Hematopoietic multipotent progenitor cell treated with erythropoietin and hydrocortisone succinate and interleukin-3 and kit ligand, for 6 days (in vitro differentiated cells): Measurements from ENCODE around the gene SCN2B.

Source experiments
- DNase-seq: peaks from one replicate; pipeline ENCODE4 v3.0.0-alpha.2; 2015

The SCN2B gene

GRCh38 chr11:118152552-118153471, 23.6 kb downstream of the SCN2B start, which contains the start of gene SCN4B:
Gene SCN4B, minus strand, starts transcription at chr11:118152823. Its CDS starts 150 bp downstream, at chr11:118152673.
- DNase-seq = peak; percentile 21

GRCh38 chr11:118152020-118152551, 24.4 kb downstream of the SCN2B start:
- no peak for DNase-seq

DNA sequence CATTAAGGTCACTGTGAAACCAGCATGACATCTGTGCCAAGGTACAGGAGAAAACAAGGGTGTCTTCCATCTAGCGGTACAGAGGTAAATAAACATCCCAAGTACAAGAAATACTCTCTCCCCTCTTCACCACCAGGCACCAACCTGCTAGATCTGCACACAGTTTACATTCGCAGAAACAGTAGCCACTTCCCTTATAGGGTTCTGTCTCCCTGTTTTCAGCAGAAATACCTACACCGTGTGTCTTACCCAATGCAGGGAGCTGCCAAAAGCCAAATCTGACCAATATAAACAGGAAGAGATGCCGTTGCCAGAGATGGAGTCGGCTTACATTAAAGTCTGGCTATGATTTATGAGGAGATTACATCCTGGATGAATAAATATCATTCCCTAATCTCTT, 25.0 kb downstream of the SCN2B start:
- DNase-seq = no peak

- no peak for DNase-seq
Observed at GRCh38 chr11:118149493-118149892, 26.9 kb downstream of the SCN2B start.

- no peak for DNase-seq
Observed at GRCh38 chr11:118148856-118149255, 27.6 kb downstream of the SCN2B start.

DNA sequence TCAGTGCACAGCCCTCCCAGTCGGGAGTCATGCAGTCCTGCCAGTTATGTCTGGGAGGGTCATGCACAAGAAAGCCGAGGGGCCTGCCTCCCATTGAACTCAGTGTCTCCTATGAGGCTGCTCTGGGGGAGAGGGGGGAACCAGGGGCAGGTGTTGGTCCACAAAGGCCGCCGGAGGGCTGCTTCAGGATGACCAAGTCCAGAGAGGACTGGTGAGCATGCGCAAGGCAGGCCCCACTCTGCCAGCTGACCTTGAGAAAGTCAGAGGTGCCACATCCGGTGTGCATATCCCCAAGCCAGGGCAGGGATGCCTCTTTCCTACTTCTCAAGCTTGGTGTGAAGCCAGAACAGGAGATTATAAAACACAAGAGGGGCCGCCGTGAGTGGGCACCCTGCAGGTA, 28.2 kb downstream of the SCN2B start:
- DNase-seq = no peak

GRCh38 chr11:118147502-118147901, 28.9 kb downstream of the SCN2B start:
- no peak for DNase-seq

GRCh38 chr11:118146554-118146953, 29.9 kb downstream of the SCN2B start:
- DNase-seq = no peak

GRCh38 chr11:118145285-118146227, 30.9 kb downstream of the SCN2B start:
- peak; percentile 83 for DNase-seq

GRCh38 chr11:118144301-118145268, 31.9 kb downstream of the SCN2B start:
- no peak for DNase-seq

- no peak for DNase-seq
Observed at GRCh38 chr11:118143661-118144185, 32.7 kb downstream of the SCN2B start.

- DNase-seq = no peak
Observed at GRCh38 chr11:118142809-118143208, 33.6 kb downstream of the SCN2B start.

DNA sequence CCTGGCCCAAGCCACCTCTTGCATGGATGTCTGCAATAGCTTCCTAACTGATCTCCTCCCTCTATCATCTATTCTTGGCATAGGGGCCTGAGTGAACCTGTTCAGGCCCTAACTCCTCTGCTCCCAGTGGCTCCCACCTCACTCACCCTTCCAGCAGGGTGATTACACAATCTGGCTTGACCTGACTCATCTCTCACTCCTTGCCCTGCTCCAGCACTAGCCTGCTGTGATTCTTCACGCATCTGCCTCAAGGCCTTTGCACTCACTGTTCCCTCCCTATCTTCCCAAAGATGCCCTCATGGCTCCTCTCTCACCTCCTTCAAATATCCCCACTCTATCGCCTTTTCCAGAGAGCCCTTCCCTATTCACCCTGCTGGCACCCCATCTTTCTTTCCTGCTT, 34.4 kb downstream of the SCN2B start:
- DNase-seq = no peak

DNA sequence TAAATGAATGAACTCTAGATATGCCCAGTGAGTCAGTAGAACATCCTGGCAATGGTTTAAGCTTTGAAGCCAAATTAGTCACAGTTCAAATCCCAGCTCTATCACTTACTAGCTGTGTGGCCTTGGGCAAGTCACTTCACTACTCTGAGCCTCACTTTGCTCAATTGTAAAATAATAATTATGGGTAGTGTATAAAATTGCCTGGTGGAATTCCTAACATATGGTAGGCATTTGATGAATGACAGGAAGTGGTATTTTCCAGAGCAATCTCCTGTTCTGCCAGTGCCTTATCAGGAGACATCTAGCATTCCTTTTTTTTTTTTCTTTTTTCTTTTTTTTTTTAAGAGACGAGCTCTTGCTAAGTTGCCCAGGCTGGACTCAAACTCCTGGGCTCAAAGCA, 36.9 kb downstream of the SCN2B start:
- no peak for DNase-seq

DNA sequence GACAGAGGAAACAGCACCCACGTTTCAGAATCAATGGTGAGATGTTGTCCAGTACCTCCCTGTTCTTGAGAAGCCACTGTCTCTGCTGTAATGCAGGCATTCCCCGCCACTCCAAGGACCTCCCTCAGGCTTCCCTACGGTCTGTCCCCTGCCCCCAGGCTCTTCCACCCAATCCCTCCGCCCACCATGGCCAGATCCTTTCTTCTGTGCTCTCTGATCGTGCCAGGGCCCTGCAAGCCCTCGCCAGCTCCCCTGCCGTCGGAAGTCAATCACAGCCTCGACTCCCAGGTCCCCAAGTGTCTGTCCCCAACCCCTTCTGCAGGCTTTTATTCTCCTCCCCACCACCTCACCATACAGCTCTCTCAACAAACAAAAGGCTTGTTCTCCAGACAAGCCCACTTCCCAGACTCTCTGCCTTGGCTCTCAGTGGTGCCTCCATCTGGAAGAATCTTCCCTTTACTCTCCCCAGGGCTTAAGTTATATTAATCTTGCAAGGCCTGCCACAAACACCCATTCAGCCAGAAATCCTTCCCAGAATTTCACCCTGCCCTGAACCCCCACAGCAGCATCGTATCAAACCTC, 37.5 kb downstream of the SCN2B start:
- DNase-seq = no peak

- no peak for DNase-seq
Observed at GRCh38 chr11:118136801-118137200, 39.6 kb downstream of the SCN2B start.

DNA sequence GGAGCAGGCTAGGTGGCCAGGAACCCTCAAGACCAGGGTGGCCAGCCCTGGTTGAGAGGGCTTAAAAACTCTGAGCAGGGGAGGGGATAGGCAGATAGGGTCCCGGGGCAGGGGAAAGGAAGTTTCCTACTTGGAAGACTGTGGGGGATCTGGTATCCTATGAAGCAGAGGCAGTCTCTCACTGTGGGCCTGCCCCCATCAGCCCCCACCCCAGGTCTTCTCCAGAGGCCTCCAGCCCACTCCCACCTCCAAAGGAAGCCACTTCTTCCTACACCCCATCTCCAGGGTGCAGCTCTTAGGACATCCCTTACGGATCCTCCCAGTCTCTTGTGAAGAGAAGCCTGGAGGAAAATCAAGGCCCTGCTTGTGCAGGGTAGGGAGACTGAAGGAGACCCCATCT, 40.1 kb downstream of the SCN2B start:
- no peak for DNase-seq

DNA sequence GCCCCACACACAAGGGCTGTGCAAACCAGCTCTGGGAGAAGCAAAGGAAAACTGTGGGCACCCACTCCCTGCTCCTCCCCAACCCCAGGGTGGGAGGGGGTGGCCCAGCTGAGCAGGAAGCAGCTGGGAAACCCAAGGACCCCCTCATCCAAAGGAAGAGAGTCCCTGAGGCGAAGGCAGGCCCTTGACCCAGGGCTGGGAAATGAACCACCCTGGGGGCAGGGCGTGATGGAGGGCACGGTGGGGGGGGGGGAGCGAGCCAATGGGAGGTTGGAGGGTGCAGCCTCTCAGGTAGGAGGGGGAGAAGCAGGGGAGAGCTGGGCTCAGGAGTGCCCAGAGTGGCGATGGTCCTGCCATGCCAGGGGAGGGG, 40.7 kb downstream of the SCN2B start:
- DNase-seq = no peak

GRCh38 chr11:118135051-118135795, 41.2 kb downstream of the SCN2B start:
- no peak for DNase-seq

DNA sequence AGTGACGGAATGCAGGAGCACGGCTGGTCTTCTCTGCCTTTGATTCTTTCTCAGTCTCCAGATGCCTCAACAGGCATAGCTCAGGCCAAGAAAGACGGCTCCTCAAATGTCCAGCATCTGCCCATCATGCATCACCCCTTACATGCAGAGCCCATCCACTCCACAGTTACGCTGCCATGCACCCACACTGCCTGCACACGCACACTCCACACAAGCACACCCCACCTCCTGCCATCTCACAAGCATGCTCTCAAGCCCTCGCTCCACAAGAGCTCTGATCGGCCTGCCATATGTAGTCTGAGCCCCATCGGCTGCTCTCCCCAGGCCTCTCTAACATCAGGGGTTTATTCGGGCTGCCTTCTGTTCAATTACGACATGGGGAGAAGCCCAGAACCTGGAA, 42.6 kb downstream of the SCN2B start:
- DNase-seq = no peak
